Measurements from ENCODE around the gene OR2J2.

- TF ChIP-seq CTCF (IDR thresholded peaks at IDR 0.05) (no peak), POLR2A (IDR thresholded peaks at IDR 0.05) (no peak)
These were observed 45.8 kb downstream of the OR2J2 start for GRCh38 chr6:29216528-29216927.

All from thyroid gland (tissue), 4 donors.